IPS DF 19.7 (cell line): ENCODE data around the gene TMEM161A.
"Not testable (repeated sequence)": the region's sequence is repeated elsewhere in the genome, so short reads cannot be mapped to it uniquely, and the experiment has no call there.

Experiments
- DNase-seq: peaks from one replicate; pipeline ENCODE4 v3.0.0-alpha.2; 2013; ENCODE audit warnings: low read depth, low spot score

TMEM161A gene

DNA sequence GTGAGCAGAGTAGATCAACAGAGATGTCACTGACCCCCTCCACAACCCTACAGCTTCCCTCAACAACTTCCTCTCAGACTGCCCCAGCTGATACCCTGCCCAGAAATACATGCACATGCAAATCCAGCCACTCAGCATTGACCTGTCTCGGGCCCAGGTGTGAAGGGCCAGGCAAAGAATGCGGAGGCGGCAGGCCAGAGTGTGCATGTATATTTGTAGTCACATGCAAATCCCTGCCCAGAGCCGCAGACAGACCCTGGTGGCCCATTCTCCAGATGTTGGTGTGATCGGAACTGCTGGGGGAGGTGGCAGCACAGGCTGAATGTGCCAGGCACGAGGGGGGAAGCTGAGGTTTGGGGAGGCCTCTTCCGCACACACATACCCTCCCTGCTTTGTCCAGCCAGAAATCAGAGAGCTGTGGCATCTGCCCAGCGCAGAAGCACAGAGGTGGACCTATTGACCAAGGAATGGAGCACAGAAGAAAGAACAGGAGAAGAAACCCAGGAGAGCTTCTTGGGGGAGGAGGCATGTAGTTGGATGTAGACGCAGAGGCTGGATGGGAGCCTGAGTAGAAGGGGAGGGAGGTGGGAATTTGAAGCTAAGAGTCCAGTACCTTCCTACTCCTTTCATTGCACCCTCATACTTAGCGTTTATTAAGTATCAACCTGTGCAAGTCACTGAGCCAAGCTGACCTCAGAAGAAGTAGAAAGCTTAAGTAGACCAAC, 17.4 kb upstream of the TMEM161A start:
- DNase-seq: no peak

DNA sequence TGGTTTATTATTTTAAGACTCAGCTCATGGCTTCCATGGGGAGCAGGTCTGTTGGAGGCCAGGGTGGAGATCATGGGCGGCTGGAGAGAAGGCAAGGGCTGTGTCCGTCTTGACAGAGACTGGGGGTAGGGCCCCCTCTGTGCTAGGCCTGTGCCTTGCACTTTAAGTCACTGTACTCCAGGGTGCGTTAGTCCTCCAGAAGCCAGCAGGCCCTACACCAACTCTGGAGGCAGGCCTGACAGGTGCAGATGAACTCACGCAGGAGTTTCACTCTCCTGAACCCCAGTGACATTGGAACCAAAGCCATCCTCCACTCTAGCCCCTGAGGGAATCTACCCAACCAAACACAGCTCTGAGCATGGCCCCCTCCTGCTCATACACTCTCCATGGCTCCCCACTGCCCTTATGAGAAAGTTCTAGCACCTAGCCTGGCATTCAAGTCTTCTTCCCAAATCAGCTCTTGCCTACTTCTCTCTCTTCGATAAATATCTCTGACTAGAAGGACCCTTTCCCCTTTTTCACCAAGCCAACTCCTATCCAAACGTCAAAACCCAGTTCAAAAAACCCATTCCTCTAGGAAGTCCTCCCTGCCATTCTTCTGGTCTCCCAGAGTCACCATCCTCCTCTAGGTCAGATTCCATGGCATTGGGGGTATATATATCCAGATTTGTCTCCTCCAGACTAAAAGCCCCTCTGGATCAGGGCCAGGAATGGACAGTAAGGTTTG, 16.7 kb upstream of the TMEM161A start:
- DNase-seq: no peak

DNA sequence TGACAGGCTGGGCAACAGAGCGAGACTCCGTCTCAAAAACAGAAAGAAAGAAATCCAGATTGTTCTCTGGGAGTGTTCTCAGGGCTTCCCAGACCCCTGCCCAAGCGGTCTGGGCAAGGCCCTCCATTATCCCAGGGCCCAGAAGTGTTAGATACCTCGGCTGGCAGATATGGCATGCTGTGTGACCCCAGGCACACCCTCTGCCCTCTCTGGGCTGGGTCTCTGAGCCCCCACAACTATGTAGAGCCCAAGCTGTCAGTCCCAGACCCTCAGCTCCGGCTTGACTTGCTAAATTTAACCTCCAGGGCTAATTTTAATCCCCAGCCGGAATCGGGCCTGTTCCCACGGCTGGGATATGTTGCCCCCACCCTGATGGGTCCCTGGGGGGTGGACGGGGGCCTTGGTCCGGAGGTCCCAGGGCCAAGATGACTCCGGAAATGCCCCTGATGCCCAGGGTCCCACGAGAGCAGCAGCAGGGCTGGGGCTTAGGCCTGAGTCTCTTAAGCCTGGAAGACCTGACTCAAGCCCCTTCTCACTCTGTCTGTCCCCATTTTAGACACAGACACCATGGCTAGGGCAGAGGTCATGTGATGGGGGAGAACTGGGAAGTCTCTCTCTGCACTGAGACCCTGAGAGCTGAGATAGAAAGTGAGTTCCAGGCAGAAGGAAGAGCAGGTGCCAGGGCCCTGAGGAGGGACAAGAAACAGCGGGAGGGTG, 14.5 kb upstream of the TMEM161A start:
- no peak for DNase-seq

DNA sequence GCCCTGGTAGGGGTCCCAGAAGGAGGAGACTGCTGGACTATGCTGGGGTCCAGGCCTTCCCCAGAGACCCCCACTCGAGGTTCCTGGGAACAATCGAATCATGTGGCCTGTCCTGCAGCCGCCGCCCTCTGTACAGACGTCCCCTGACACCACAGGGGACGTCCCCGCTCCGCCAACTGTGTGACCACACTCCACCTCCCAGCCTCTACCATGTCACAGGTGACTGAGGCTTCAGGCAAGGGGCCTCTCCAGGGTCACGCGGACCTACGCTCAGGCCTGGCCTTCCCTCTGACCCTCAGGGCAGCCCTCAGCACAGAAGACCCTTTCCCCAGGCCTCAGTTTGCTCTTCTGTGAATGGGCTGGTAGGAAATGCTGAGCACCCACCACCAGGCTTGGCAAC, 13.1 kb upstream of the TMEM161A start:
- DNase-seq: no peak

DNA sequence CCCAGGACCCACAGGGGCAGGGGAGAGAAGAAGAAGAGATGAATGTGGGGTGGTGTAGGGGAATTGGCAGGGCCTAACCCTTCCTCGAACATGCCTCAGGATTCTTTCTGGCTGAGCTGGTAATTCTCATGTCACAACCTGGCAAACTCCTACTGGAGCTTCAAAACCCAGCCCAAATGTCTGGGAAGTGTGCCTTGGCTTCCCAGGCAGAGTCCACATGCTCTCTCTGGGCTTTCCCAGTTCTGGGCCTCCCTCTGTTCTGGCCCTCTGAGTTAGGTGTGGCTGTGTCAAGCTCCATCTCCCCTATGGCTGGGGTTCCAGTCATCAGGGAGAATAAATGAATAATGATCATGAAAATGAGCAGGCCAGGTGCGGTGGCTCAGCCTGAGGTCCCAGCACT, 11.2 kb upstream of the TMEM161A start:
- DNase-seq: no peak

DNA sequence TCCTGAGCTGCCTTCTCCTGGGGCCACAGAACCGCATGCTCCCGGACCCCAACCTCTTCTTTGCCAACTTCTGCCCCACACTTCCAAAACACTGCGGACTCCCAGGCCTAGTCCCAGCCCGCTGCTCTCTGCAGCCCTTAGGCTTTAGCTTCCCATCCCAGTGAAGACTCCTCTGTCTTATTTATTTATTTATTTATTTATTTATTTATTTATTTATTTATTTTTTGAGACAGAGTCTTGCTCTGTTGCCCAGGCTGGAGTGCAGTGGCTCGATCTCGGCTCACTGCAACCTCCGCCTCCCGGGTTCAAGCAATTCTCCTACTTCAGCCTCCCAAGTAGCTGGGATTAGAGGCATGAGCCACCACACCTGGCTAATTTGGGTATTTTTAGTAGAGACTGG, 10.2 kb upstream of the TMEM161A start:
- not testable (repeated sequence) for DNase-seq

DNA sequence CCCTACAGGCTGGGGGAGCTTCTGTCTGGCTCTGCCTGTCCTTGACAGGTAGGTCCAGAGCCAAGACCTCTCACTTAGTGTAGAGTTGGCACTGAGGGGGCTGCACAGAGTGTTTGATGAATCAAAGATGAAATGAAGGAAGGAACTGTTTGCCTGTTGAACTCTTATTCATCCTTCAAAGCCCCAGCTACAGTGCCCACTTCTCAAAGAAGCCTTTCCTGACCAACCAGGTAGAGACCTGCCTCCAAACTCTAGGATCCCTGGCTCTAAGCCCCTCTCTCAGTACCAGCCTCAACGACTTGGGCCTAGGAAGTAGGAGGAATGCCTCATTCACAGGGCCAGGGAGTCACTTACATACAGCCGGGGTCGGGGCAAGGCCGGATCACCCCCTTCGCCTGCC, 9.1 kb upstream of the TMEM161A start:
- no peak for DNase-seq

DNA sequence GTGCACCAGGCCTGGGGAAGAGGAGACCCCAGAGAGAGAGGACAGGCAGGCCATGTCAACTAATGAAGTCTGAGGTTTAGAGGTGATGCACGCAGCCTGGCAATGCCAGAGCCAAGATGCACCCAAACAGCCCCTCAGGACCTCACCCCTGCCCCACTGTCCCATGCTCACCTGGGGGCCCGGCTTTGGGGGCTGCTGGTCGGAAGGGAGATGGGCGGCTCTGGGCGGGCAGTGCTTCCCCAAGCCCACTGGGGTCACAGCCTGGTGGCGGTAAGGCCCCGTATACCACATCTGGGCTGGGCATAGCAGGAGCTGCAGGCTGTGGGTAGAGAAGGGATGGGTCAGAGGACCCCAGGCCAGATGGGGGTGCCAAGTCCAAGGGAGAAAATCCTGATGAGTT, 8.6 kb upstream of the TMEM161A start:
- DNase-seq: no peak

DNA sequence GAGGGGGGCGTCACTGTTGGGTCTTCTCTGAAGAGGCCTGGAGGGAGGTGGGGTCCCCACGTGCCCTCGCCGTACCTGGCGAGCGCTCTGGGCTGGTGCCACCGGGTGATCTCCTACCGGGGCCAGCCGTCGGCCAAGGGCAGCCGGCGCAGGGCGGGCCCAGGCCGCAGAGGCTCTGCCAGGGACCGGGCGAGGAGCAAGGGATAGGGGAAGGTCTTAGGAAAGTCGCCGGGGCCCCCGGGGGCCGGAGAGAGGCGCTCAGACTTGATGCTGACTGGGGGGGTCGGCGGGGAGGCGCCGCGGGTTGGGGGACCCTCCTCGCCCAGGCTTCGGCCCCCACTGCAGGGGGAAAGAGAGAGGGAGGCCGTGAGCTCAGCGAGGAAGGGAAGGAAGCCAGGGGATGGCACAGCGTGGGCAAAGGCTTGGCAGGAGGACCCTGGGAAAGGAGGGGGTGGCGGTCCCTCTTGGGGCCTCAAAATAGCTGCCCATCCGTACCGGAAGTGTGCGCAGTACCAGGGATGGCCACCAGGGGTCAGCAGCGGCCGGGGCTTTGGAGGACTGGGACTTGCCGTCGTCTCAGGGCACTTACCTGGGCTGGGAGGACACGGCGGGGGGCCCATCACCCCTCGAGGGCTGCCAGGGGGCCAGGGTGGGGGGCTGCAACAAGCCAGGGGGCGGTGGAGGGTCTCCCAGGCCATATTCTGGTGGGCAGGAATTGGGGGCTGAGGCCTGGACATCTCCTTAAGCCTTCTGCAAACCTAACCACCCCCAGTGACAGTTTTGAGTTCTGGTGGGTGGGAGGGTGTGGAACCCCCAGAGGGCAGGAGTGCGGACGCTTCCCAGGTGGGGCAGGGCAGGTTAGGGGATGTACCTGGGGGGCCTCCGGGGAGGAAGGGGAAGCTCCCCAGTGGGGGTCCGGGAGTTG, 7.7 kb upstream of the TMEM161A start:
- DNase-seq: no peak

DNA sequence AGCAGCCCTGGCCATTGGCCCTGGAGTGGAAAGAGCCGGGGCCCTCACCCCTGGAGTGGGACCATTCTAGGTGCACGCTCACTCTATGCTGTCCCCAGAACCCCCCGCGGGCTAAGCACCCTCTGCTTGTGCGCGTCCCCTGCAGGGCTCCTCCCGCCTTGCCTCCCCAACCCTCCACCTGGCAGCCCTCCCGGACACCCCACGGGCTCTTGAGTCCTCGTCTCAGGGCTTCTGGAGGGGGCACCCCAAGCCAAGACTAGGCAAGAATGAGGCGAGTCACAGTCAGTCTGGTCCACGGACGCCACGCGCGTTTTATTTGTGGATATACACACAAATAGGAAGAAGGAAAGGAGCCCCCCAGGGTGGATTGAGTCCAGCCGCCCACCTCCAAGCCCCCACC, 7.0 kb upstream of the TMEM161A start:
- DNase-seq: no peak

DNA sequence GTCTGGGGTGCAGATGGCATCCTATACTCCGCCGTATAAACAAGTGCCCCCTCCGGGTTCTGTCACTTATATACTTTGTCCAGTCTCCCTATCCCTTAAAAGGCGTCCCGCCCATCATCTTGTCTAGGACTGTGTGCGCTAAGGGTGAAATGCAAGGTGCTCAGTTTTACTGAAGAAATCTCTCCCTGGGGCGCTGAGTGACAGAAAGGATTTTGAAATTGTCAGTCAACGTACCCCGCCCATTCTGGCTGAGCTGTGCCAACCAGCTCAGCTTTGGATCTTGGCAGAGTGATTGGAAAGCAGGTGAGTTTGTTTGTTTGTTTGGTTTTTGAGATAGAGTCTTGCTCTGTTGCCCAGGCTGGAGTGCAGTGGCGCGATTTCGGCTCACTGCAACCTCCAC, 4.1 kb upstream of the TMEM161A start:
- DNase-seq: no peak

DNA sequence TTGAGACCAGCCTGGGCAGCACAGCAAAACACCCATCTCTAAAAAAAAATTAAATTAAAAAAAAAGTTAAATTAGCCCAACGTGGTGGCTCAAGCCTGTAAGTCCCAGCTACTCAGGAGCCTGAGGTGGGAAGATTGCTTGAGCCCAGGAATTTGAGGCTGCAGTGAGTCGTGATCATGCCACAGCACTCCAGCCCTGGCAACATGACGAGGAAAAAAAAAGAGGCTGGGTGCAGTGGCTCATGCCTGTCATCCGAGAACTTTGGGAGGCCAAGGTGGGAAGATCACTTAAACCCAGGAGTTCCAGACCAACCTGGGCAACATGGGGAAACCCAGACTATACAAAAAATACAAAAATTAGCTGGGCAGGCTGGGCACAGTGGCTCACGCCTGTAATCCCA, 2.2 kb upstream of the TMEM161A start:
- no peak for DNase-seq

DNA sequence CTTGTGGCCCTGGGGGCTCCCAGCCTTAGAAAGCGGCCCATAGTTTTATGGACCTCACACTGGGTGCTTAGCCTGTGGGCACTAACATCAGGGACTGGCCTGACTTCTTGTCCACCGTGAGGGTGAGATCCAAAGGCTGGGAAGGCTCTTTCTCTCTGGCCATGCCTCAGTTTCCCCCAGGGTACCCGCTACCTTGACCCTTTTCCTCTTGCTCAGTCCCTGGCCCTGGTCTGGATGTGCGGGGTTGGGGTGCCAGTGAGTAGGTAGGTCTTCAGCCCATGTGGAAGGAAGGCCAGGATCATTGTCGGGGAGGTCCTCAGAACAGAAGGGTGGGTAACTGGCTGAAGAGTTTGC, 1.6 kb upstream of the TMEM161A start:
- no peak for DNase-seq

DNA sequence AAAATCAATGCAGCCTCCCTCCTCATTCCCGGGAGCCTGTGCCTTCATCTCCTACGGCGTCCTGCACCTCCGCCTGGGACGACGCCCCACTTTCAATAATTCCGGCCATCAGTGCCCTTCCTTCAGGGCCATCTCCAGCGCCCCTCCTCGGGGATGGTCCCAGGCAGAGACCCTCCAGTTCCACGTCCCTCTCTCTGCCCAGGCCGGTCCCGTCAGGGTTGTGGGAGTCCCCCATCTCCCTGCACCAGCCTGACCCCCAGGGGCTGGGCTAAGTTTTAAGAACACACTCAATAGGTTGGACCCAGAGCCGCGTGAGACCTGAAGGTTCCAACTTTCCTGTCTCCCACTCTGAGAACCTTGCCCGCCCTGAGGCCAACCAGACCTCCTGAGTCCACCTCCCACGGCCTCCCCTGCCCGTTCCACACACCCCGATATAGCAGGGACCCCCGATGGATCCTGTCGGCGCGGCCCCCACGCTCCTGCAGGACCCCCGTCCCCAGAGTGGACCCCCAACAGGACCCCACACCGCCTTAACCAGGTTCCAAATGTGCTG, 646 bp downstream of the TMEM161A start:
- no peak for DNase-seq

DNA sequence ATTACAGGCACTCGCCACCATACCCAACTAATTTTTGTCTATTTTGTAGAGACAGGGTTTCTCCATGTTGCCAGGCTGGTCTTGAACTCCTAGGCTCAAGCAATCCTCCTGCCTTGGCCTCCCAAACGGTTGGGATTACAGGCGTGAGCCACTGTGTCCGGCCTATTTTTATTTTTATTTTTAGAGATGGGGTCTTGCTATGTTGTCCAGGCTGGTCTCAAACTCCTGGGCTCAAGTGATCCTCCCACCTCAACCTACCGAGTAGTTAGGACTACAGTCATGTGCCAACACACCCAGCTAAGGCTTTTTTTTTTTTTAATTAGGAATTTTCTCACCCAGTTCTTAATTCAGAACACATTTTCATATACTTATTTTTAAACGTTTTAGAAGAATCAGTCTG, 2.6 kb downstream of the TMEM161A start:
- not testable (repeated sequence) for DNase-seq

DNA sequence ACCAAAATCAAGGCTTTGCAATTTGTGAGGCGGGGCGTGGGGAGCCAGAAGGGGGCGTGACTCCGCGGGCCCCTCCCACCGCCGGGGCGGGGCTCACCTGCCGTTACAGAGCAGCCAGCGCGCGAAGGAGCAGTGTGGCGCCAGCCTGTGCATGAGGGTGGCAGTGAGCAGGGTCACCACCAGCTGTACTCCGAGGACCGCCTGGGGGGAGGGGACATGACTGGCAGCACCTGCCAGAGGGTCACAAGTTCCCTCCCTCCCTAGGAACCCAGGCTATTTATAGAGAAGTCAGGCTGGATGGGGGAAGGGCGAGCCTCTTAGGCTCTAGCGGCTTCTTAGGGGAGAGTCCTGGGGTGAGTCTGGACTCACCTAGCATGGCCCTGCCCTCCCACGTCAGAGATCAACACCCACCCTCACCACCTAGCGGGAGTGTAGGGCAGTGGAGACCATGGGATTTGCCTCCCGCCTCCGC, 3.6 kb downstream of the TMEM161A start:
- DNase-seq: no peak

DNA sequence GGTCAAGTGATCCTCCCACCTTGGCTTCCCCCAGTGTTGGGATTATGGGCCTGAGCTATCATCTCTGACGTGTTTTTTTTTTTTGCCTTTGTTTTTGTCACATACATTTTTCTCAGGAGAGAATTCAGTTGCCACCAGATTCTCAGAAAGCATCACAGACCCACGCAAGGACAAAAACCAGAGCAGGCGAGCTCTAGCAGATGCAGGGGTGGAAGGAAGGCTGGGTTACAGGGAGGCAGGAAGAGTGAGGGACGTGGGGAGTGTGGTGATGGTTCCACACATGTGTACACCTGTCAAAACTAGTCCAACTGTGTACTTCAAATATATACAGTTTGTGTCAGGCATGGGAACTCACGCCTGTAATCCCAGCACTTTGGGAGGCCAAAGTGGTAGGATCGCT, 4.3 kb downstream of the TMEM161A start:
- DNase-seq: no peak

DNA sequence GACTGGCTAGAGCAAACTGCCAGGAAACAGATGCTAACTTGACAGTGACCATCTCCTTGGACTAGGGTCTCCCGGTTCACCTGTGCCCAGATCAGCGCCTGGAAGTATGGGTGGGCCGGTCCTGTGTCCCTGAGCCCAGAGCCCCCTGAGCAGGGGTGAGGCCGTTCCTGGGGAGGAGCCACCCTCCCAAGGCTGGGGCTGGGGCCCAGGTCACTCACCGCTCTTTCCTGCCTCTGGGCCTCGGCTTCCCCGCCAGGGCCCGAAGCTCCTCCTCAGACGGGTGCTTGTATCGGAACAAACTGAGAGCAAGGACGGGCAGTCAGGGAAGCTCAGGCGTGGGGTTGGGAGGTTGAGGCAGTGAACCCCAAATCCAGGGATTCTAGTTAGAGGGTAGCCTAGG, 5.4 kb downstream of the TMEM161A start:
- no peak for DNase-seq

DNA sequence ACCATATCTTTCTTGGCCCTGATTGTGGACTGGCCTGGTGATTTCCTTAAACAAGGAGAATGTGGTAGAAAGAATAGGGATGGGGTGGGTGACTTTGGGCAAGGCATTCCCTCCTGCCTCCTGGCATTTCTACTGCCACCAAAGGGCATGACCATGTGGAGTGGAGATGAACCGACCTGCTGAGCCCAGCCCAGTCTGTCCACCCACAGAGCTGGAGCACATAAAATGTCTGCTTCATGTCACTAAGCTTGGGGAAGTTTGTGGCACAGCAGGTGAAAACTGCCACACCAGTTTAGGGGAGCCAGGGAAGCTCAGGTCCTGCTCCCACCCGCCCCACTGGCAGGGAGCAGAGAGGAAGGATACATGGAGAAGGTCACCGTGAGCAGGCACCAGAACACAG, 6.3 kb downstream of the TMEM161A start:
- no peak for DNase-seq

DNA sequence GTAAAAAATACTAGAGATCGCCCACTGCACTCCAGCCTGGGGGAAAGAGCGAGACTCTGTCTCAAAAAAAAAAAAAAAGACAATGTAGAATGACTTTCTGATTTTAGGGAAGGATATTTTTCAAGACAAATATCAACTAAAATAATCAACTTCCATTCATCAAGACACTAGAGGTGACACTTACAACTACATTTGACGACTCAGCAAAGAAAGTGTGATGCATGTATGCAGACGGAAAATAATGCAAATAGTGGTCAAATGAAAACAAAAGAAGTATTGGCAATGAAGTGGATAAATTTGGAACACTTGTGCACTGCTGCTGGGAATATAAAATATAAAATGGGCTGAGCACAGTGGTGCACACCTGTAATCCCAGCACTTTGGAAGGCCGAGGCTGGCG, 12.2 kb downstream of the TMEM161A start:
- no peak for DNase-seq

DNA sequence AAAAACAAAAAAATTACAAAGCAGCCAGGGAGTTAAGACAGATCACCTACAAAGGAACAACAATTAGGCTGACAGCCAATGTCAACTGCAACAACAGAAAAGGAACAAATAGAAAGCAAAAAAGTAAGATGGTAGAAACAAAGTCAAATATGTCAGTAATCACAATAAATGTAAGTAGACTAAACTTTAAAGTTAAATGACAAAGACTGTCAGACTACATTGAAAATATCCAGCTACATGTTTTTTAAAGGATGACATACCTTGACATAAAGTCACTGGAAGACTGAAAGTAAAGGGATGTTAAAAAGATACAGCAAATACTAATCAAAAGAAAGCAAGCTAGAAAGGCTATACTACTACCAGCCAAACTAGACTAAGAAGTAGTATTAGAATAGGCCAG, 14.9 kb downstream of the TMEM161A start:
- no peak for DNase-seq
